NCI-H82 treated with DMSO at 0.1 percent for 48 hours (cell line): ENCODE results near the gene PIK3C2G.
A peak's percentile ranks its signal among the peaks of the same experiment; 100 is the strongest.

Source experiments
- DNase-seq: peaks from one replicate; lab custom pipeline; 2025; ENCODE audit not compliant: unreplicated experiment; lab: John Stamatoyannopoulos, UW

PIK3C2G gene

GRCh38 chr12:18339633-18340032 is 78.3 kb downstream of the PIK3C2G start:
- DNase-seq, result no peak

- DNase-seq, result no peak
Measured at GRCh38 chr12:18340186-18340585, 78.9 kb downstream of the PIK3C2G start.

- DNase-seq, result no peak
Measured at GRCh38 chr12:18340786-18341185, 79.5 kb downstream of the PIK3C2G start.

GRCh38 chr12:18343708-18344107 is 82.4 kb downstream of the PIK3C2G start:
- no peak for DNase-seq

GRCh38 chr12:18345021-18345735 is 83.9 kb downstream of the PIK3C2G start:
- no peak for DNase-seq

GRCh38 chr12:18352312-18352711 is 91.0 kb downstream of the PIK3C2G start:
- no peak for DNase-seq

- no peak for DNase-seq
Measured at GRCh38 chr12:18355429-18355828, 94.1 kb downstream of the PIK3C2G start.

- DNase-seq, result no peak
Measured at GRCh38 chr12:18358077-18358476, 96.8 kb downstream of the PIK3C2G start.

GRCh38 chr12:18358930-18359329 is 97.6 kb downstream of the PIK3C2G start:
- DNase-seq, result no peak

GRCh38 chr12:18361433-18361832 is 100.1 kb downstream of the PIK3C2G start:
- no peak for DNase-seq

GRCh38 chr12:18363321-18363720 is 102.0 kb downstream of the PIK3C2G start:
- DNase-seq, result no peak

GRCh38 chr12:18368594-18368993 is 107.3 kb downstream of the PIK3C2G start:
- DNase-seq, result peak; percentile 53

GRCh38 chr12:18373181-18373580 is 111.9 kb downstream of the PIK3C2G start:
- DNase-seq, result no peak

- no peak for DNase-seq
Measured at GRCh38 chr12:18375131-18375530, 113.8 kb downstream of the PIK3C2G start.

GRCh38 chr12:18375583-18375982 is 114.3 kb downstream of the PIK3C2G start:
- DNase-seq, result no peak

- no peak for DNase-seq
Measured at GRCh38 chr12:18382236-18382885, 121.0 kb downstream of the PIK3C2G start.

GRCh38 chr12:18383203-18383602 is 121.9 kb downstream of the PIK3C2G start:
- no peak for DNase-seq

- no peak for DNase-seq
Measured at GRCh38 chr12:18387706-18388105, 126.4 kb downstream of the PIK3C2G start.

GRCh38 chr12:18389820-18390219 is 128.5 kb downstream of the PIK3C2G start:
- no peak for DNase-seq

GRCh38 chr12:18391151-18391550 is 129.8 kb downstream of the PIK3C2G start:
- no peak for DNase-seq

- DNase-seq, result no peak
Measured at GRCh38 chr12:18394742-18395141, 133.4 kb downstream of the PIK3C2G start.

- DNase-seq, result no peak
Measured at GRCh38 chr12:18400186-18400585, 138.9 kb downstream of the PIK3C2G start.
